Osteoblast (primary cell): ENCODE measurements around the gene CDK9. TPM values are rescaled to one million over a fixed set of nuclear protein-coding genes. Genes with fewer than 3 reads are reported as not detected.
A peak's percentile ranks its signal among the peaks of the same experiment; 100 is the strongest.
"Not testable (repeated sequence)": the region's sequence is repeated elsewhere in the genome, so short reads cannot be mapped to it uniquely, and the experiment has no call there.

Source experiments
- DNase-seq: peaks from one replicate; pipeline ENCODE4 v3.0.0; 2011; ENCODE audit warnings: low spot score, mixed read lengths; ENCODE audit not compliant: insufficient read length; ENCODE audit errors: missing footprints
- H2AFZ ChIP-seq: 2 replicates; pipeline ENCODE4 v1.6.0; 2011; ENCODE audit warnings: mild to moderate bottlenecking, low read length
- H3K27ac ChIP-seq: 2 replicates; pipeline ENCODE4 v1.5.1; 2011; ENCODE audit warnings: mild to moderate bottlenecking, low read depth, low read length, moderate library complexity
- H3K27me3 ChIP-seq: 2 replicates; pipeline ENCODE4 v1.6.0; 2012; ENCODE audit warnings: mild to moderate bottlenecking, control low read depth, inconsistent platforms, low read length, moderate library complexity; ENCODE audit not compliant: insufficient read depth
- H3K36me3 ChIP-seq: 2 replicates; pipeline ENCODE4 v1.5.1; 2011; ENCODE audit warnings: mild to moderate bottlenecking, low read length, control low read depth, moderate library complexity; ENCODE audit not compliant: insufficient read depth
- H3K4me1 ChIP-seq: 2 replicates; pipeline ENCODE4 v1.5.1; 2011; ENCODE audit warnings: mild to moderate bottlenecking, low read length, control low read depth, moderate library complexity; ENCODE audit not compliant: insufficient read depth
- H3K4me2 ChIP-seq: 2 replicates; pipeline ENCODE4 v1.6.0; 2011; ENCODE audit warnings: mild to moderate bottlenecking, low read length; ENCODE audit not compliant: insufficient read depth
- H3K4me3 ChIP-seq: fragments of 200-600 bp; sonication (generic); 3 replicates; pipeline ENCODE4 v1.5.1; 2012; ENCODE audit warnings: mild to moderate bottlenecking, low read length, inconsistent platforms; ENCODE audit not compliant: insufficient read depth
- H3K79me2 ChIP-seq: 2 replicates; pipeline ENCODE4 v1.6.0; 2012; ENCODE audit warnings: mild to moderate bottlenecking, low read length, control low read depth, inconsistent platforms; ENCODE audit not compliant: insufficient read depth
- H3K9me3 ChIP-seq: 2 replicates; pipeline ENCODE4 v1.5.1; 2011; ENCODE audit warnings: low read depth, low read length, control low read depth
- H4K20me1 ChIP-seq: 2 replicates; pipeline ENCODE4 v1.6.0; 2012; ENCODE audit warnings: mild to moderate bottlenecking, low read length, control low read depth; ENCODE audit not compliant: insufficient read depth
- CTCF ChIP-seq: IDR thresholded peaks from 2 replicates; pipeline ENCODE4 v1.5.1; 2011; ENCODE audit warnings: mild to moderate bottlenecking, low read depth, low read length, moderate library complexity; ENCODE audit errors: extremely low read depth
- total RNA-seq: library from RNA; depleted of rRNA; stranded (reverse); fragments of >200 nt; gene quantifications from 2 replicates; pipeline ENCODE4 v1.2.3, GENCODE V29; 2012

Gene CDK9
- total RNA-seq, 1 donor, result 56.1 TPM

GRCh38 chr9:127754099-127755060, 31.5 kb upstream of the CDK9 start:
- Histone ChIP-seq H3K27me3 (peaks cover 31% of the 10 kb centered on the region), H3K36me3 (no peaks in the 10 kb centered on the region), H3K27ac (no peak overlapping the region), H2AFZ (no peak overlapping the region), H3K4me1 (no peaks in the 10 kb centered on the region), H3K79me2 (no peaks in the 10 kb centered on the region), H3K4me3 (no peak overlapping the region), H4K20me1 (no peaks in the 10 kb centered on the region), H3K4me2 (no peak overlapping the region), H3K9me3 (no peaks in the 10 kb centered on the region)
- DNase-seq, result peak; percentile 90
- no peak for TF ChIP-seq CTCF

- no peak overlapping the region for H3K4me2 ChIP-seq
Measured at GRCh38 chr9:127755061-127756060, 30.5 kb upstream of the CDK9 start.

GRCh38 chr9:127756233-127756632, 29.6 kb upstream of the CDK9 start:
- H3K36me3 ChIP-seq, result no peaks in the 10 kb centered on the region
- peaks cover 31% of the 10 kb centered on the region for H3K27me3 ChIP-seq
- H3K4me2 ChIP-seq, result no peak overlapping the region
- H2AFZ ChIP-seq, result no peak overlapping the region
- H3K4me1 ChIP-seq, result no peaks in the 10 kb centered on the region
- no peak for DNase-seq
- no peak for TF ChIP-seq CTCF
- no peaks in the 10 kb centered on the region for H4K20me1 ChIP-seq
- H3K79me2 ChIP-seq, result no peaks in the 10 kb centered on the region
- H3K9me3 ChIP-seq, result no peaks in the 10 kb centered on the region
- no peak overlapping the region for H3K4me3 ChIP-seq
- H3K27ac ChIP-seq, result no peak overlapping the region

More at GRCh38 chr9:127755061-127756060, 30.5 kb upstream of the CDK9 start:
- Histone ChIP-seq H3K27ac (no peak overlapping the region), H3K79me2 (no peaks in the 10 kb centered on the region), H3K27me3 (peaks cover 31% of the 10 kb centered on the region), H3K36me3 (no peaks in the 10 kb centered on the region), H2AFZ (no peak overlapping the region), H4K20me1 (no peaks in the 10 kb centered on the region), H3K4me3 (no peak overlapping the region), H3K4me1 (no peaks in the 10 kb centered on the region), H3K9me3 (no peaks in the 10 kb centered on the region)
- TF ChIP-seq CTCF, result no peak
- DNase-seq, result peak; percentile 72

- H3K4me3 ChIP-seq, H3K4me1 ChIP-seq, H3K36me3 ChIP-seq, DNase-seq, H3K9me3 ChIP-seq, H3K79me2 ChIP-seq, H4K20me1 ChIP-seq, H3K27ac ChIP-seq, H2AFZ ChIP-seq, H3K4me2 ChIP-seq: not testable (repeated sequence)
- H3K27me3 ChIP-seq, result peaks cover 31% of the 10 kb centered on the region
Measured at GRCh38 chr9:127756776-127757175, 29.1 kb upstream of the CDK9 start.
